Activated CD4-positive, alpha-beta memory T cell treated with anti-CD3 and anti-CD28 coated beads for 36 hours (primary cell): ENCODE data around the gene ARMH3. TPM values are rescaled to one million over a fixed set of nuclear protein-coding genes. Genes with fewer than 3 reads are reported as not detected.

Experiments used
- CTCF ChIA-PET: fragments of 350-600 bp; sonication (Branson Sonifier 250); formaldehyde crosslinking; loops from one replicate; lab custom pipeline; 2021; ENCODE audit warnings: antibody characterized with exemption, inconsistent platforms; lab: Charles Lee
- POLR2A ChIA-PET: fragments of 350-600 bp; sonication (Branson Sonifier 250); formaldehyde crosslinking; loops from one replicate; lab custom pipeline; 2021; ENCODE audit warnings: antibody characterized with exemption; lab: Charles Lee
- DNase-seq: peaks from one replicate; pipeline ENCODE4 v3.0.0-alpha.2; 2020
- H3K27ac Mint-ChIP-seq: one replicate; pipeline ENCODE4 v1.8.0; 2021; ENCODE audit warnings: mixed read lengths
- H3K27me3 Mint-ChIP-seq: one replicate; pipeline ENCODE4 v1.8.0; 2021; ENCODE audit warnings: mixed read lengths
- H3K36me3 Mint-ChIP-seq: one replicate; pipeline ENCODE4 v1.8.0; 2021; ENCODE audit warnings: mixed read lengths
- H3K4me1 Mint-ChIP-seq: one replicate; pipeline ENCODE4 v1.8.0; 2021; ENCODE audit warnings: low read depth, mixed read lengths
- H3K4me3 Mint-ChIP-seq: one replicate; pipeline ENCODE4 v1.8.0; 2021; ENCODE audit warnings: mild to moderate bottlenecking, mixed read lengths
- H3K9me3 Mint-ChIP-seq: one replicate; pipeline ENCODE4 v1.8.0; 2021; ENCODE audit warnings: mixed read lengths
- intact Hi-C: fragments of 100-400 bp; cut with micrococcal nuclease; formaldehyde crosslinking; loops from one replicate; pipeline ENCODE4 v1.15.1; 2023
- total RNA-seq, 2 experiments: library from RNA; stranded (reverse); gene quantifications; one replicate each; pipeline ENCODE4 v1.2.3, GENCODE V29; 2021

ARMH3 gene
- total RNA-seq, 2 experiments from 2014 or later = 16.1 to 18.8 TPM

DNA sequence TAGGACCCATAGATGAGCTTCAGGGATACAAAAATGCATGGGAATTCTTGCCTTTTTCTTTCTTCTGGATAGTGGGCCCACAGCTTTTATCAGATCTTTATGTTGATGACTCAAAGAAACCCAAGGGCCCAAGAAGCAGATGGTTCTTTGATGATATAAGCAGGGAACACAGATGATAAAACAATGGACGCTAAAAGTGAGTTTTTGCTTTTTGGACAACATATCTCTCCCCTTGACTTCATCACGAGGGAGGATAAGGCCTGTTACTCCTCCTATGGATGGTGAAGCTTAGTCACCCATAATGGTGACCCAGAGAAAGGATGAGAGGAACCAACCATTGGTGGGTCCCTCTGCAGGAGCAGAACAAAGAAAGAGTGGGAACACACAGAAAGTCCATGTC, 231.2 kb downstream of the ARMH3 start:
- Mint-ChIP-seq H3K27ac (no peak overlapping the region), H3K36me3 (no peaks in the 10 kb centered on the region), H3K4me1 (peaks cover 10% of the 10 kb centered on the region), H3K9me3 (no peaks in the 10 kb centered on the region), H3K27me3 (no peaks in the 10 kb centered on the region), H3K4me3 (no peak overlapping the region)
- ChIA-PET POLR2A (no interaction called here), CTCF (interaction anchor here (0.6 to 1.4 kb wide), 4 partner anchors 11 to 610 kb away, joined by 3 to 4 read pairs (median 3); no protein-coding TSS in a partner anchor)
- no peak for DNase-seq
- intact Hi-C loops = no loop called here

DNA sequence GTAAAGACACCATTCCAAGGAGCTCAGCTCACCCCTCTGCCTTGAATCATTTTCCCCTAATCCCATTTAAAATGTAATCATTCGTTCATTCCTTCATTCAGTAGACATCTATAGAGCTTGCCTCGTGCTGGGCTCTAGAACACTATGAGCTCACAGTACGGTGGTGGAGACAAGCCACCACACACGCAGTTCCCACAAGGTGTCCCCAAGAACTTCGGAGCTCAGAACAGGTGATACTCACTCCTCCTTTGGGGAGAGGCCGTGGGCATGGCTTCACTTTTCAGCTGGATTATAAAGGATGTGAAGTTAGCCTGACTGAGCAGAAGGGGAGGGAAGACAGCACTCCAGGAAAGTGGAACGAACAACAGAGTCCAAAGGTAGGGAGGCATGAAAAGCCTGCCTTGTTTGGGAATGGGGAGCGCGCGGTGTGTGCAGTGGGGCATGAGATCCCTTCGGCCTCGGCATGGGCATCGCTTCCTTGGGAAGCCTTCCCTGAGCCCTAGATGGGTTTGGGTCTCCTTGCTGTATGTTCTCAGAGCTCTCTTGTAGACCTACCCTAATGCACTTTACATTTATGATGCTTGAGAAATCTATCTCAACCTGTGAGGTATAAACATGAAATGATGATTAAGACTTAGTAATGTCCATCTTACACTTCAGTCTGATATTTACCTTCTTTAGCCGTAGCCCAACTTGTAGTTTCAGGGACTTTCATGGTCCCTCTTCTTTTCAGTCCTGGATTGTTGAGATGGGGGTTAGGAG, 236.9 kb downstream of the ARMH3 start:
- H3K4me1 Mint-ChIP-seq = peaks cover 32% of the 10 kb centered on the region
- intact Hi-C loops = loop anchor here (1.0 to 10.0 kb wide), 8 partner anchors 12 to 826 kb away; partner anchors contain the start of genes ACTR1A, FBXW4, NOLC1 and NPM3
- DNase-seq = no peak
- peak overlapping the region; percentile 97 for H3K27ac Mint-ChIP-seq
- H3K27me3 Mint-ChIP-seq = no peaks in the 10 kb centered on the region
- peak overlapping the region; percentile 97 for H3K4me3 Mint-ChIP-seq
- ChIA-PET POLR2A (interaction anchor here (0.6 to 2.9 kb wide), 17 partner anchors 9 to 895 kb away, joined by 3 to 40 read pairs (median 7); partner anchors contain the start of genes ARL3, ARMH3, NOLC1 and NPM3), CTCF (interaction anchor here (0.9 to 10.7 kb wide), 10 partner anchors 8 to 248 kb away, joined by 3 to 80 read pairs (median 5); partner anchors contain the start of genes KCNIP2 and NPM3)
- peaks cover 12% of the 10 kb centered on the region for H3K36me3 Mint-ChIP-seq
- H3K9me3 Mint-ChIP-seq = no peaks in the 10 kb centered on the region

DNA sequence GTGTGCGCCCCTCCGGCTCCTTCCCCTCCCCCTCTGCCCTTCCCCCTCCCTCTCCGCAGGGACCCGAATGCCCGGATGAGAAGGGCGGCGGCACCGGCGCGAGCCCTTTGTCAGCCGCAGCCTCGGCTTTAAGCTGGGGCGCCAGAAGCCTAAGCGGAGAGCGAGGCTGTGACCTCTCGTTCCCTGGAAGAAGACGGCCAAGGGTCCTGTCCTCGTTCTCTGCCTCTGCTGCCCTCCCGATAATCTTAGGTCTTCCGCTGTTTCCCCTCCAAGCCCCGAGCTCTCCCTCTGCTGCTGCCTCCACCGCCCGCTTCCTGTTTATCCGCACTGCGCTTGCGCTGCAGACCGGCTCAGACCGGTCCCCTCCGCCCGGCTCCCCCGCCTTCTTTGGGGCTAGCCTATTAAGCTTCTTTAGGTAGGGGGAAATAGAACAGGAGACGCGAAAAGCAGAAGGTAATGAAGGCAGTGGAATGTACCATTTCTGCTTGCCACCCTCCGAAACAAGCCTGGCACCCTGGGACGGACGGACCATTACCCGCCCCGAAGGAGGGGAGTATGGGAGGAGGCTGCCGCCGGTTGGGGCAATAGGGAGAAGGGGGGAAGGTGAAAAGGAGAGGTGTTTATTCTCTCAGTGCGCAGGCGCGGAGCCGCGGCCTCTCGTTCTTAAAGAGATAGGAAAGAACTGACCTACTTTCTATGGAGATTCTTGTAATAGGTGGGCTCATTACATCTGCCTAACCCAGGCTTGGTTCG, 237.7 kb downstream of the ARMH3 start, which contains the start of gene OGA:
Gene OGA (minus strand): TSS at position 326 of the 753 bp plus-strand sequence. CDS start 422 bp downstream, outside the sequence.
- Mint-ChIP-seq H3K36me3 (peaks cover 12% of the 10 kb centered on the region), H3K27me3 (no peaks in the 10 kb centered on the region), H3K27ac (peak within 1 kb of the TSS; percentile 97), H3K9me3 (no peaks in the 10 kb centered on the region), H3K4me1 (peaks cover 39% of the 10 kb centered on the region), H3K4me3 (peak within 1 kb of the TSS; percentile 97)
- CTCF ChIA-PET = interaction anchor here (1.3 to 10.7 kb wide), 9 partner anchors 9 to 249 kb away, joined by 3 to 80 read pairs (median 5); partner anchors contain the start of genes KCNIP2 and NPM3
- POLR2A ChIA-PET = interaction anchor here (0.6 to 2.9 kb wide), 20 partner anchors 10 to 1445 kb away, joined by 3 to 40 read pairs (median 4); partner anchors contain the start of genes ARL3, ARMH3, NOLC1 and NPM3
- DNase-seq = peak; percentile 99
- intact Hi-C loops = loop anchor here (2.0 to 10.0 kb wide), 7 partner anchors 35 to 827 kb away; partner anchors contain the start of genes ACTR1A, FBXW4, NOLC1 and NPM3

DNA sequence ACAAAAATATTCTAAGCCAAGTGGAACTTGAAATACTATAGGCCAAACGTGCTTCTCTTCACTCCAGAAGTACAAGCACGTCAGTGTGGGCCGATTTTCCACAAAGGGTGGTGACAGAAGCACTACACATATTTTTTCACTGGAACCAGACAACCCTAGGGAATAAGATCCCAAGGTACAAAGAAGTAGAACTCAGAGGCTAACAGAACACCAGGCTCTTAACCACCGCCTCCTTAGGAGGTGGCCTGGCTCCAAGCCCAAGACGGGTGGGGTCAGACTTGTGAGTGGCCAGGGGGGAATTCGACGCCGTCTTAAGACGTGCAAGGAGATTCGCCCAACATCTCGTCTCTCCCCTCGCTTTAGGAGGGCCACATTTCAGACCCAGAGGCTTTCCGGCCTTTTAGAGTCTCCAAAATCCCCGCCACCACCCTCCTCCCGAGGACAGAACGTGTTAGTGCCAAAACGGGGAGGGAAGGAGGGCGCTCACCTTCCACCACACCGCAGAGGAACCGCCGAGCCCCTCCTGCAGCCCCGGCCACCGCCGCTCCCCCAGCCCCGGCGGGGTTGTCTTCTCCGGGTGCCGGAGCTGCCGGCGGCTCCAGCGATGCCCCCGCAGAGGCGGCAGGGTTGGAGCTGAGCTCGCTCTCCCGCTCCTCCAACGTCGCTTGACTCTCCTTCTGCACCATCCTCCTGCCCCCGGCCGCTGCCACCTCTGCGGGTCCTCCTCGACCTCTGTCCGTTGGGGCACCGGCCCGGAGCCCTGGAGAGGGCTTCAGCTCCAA, 238.4 kb downstream of the ARMH3 start:
- H3K36me3 Mint-ChIP-seq = peaks cover 20% of the 10 kb centered on the region
- peaks cover 46% of the 10 kb centered on the region for H3K4me1 Mint-ChIP-seq
- POLR2A ChIA-PET = interaction anchor here (0.6 to 2.9 kb wide), 16 partner anchors 11 to 1444 kb away, joined by 3 to 40 read pairs (median 8); partner anchors contain the start of genes ARL3, ARMH3, NOLC1 and NPM3
- H3K27me3 Mint-ChIP-seq = no peaks in the 10 kb centered on the region
- peak overlapping the region; percentile 97 for H3K4me3 Mint-ChIP-seq
- CTCF ChIA-PET = interaction anchor here (0.8 to 10.7 kb wide), 11 partner anchors 15 to 249 kb away, joined by 3 to 80 read pairs (median 5); partner anchors contain the start of genes KCNIP2 and NPM3
- intact Hi-C loops = loop anchor here (1.0 to 10.0 kb wide), 8 partner anchors 23 to 827 kb away; partner anchors contain the start of genes ACTR1A, FBXW4, NOLC1 and NPM3
- peak overlapping the region; percentile 97 for H3K27ac Mint-ChIP-seq
- no peaks in the 10 kb centered on the region for H3K9me3 Mint-ChIP-seq
- DNase-seq = peak; percentile 63

DNA sequence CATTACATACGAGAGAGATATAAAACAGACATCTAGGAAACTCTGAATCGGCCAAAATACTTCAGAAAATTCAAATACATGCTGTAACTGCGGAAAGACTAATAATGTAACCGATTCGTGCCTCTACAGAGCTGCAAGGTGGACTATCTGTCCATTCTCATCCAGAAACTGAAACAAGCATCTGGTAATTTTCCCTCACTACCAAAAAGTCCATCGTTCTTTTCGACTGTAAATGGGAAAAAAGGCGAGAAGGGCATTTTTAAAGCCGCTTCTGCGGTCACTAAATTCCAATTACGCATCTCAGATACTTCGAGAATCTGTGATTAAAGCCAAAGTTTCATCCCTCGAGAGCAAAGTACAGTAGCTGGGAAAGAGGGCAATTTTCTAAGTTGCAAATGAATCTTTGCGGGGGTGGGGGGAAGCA, 239.0 kb downstream of the ARMH3 start:
- Mint-ChIP-seq H3K9me3 (no peaks in the 10 kb centered on the region), H3K36me3 (peaks cover 21% of the 10 kb centered on the region), H3K27me3 (no peaks in the 10 kb centered on the region), H3K4me1 (peaks cover 48% of the 10 kb centered on the region), H3K4me3 (peak overlapping the region; percentile 97), H3K27ac (peak overlapping the region; percentile 97)
- DNase-seq = no peak
- CTCF ChIA-PET = interaction anchor here (0.8 to 10.7 kb wide), 6 partner anchors 20 to 192 kb away, joined by 3 to 80 read pairs (median 4); partner anchors contain the start of genes KCNIP2 and NPM3
- POLR2A ChIA-PET = interaction anchor here (0.6 to 2.5 kb wide), 4 partner anchors 14 to 1444 kb away, joined by 3 to 8 read pairs (median 4); no protein-coding TSS in a partner anchor
- intact Hi-C loops = loop anchor here (1.0 to 10.0 kb wide), 3 partner anchors 23 to 828 kb away; partner anchors contain the start of genes ACTR1A, SUFU and TRIM8

DNA sequence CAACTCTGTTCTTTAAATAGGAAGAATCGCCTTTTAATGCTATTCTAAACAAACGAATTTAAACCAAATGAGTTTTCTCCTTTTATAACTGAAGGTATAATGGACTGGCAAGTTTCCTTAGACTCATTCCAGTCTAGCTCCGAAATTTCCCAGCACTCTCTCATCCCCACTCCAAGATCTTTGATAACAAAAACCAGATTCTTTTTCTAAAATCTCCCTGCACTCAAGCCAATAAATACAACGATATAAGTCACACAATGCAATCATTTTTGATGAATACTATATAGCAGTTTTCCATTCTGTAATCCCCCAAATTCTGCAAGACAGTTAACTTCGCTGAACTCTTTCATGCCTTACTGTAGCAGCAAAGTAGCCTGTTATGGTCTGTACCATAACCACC, 239.6 kb downstream of the ARMH3 start:
- Mint-ChIP-seq H3K4me3 (peak overlapping the region; percentile 97), H3K27me3 (no peaks in the 10 kb centered on the region), H3K36me3 (peaks cover 22% of the 10 kb centered on the region), H3K9me3 (no peaks in the 10 kb centered on the region), H3K4me1 (peaks cover 46% of the 10 kb centered on the region), H3K27ac (peak overlapping the region; percentile 97)
- ChIA-PET CTCF (interaction anchor here (0.8 to 10.7 kb wide), 5 partner anchors 25 to 193 kb away, joined by 3 to 80 read pairs (median 5); partner anchors contain the start of genes KCNIP2 and NPM3), POLR2A (interaction anchor here (1.2 to 1.6 kb wide), 2 partner anchors 13 to 123 kb away, joined by 4 to 6 read pairs; no protein-coding TSS in a partner anchor)
- intact Hi-C loops = loop anchor here (5.0 to 10.0 kb wide), 2 partner anchors 686 to 828 kb away; partner anchors contain the start of genes ACTR1A, SUFU and TRIM8
- DNase-seq = no peak

DNA sequence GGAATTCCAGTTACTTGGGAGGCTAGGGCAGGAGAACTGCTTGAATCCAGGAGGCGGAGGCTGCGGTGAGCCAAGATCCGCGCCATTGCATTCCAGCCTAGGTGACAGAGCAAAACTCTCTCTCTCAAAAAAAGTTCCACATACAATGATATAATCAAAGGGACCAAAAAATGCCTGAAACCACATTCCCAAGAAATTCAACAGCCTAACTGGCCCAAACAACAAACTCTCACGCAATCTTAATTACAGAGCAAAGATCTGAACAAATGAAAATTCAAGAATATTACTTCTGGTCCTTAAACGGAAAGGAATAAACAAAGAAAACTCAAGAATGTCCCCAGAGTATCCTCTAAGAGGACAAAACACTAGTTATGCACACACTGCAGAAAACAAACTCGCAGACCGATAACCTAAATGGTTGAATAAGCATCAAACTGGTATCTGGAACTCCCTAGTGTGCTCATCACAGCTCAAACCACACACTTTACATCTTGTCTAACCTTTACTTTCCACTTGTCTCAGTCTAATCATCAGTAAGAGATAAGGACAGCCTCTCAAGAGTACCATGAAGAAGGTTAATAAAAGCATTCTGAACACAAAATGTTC, 241.4 kb downstream of the ARMH3 start:
- Mint-ChIP-seq H3K4me3 (peak overlapping the region; percentile 97), H3K27me3 (no peaks in the 10 kb centered on the region), H3K4me1 (peaks cover 46% of the 10 kb centered on the region), H3K36me3 (peaks cover 31% of the 10 kb centered on the region), H3K9me3 (no peaks in the 10 kb centered on the region), H3K27ac (peak overlapping the region; percentile 88)
- ChIA-PET POLR2A (interaction anchor here (0.7 to 1.6 kb wide), 5 partner anchors 25 to 904 kb away, joined by 3 to 8 read pairs (median 4); no protein-coding TSS in a partner anchor), CTCF (interaction anchor here (2.0 to 10.7 kb wide), 3 partner anchors 27 to 195 kb away, joined by 7 to 80 read pairs (median 15); partner anchors contain the start of gene KCNIP2)
- DNase-seq = no peak
- intact Hi-C loops = loop anchor here (5.0 to 10.0 kb wide), 2 partner anchors 688 to 830 kb away; partner anchors contain the start of genes ACTR1A, SUFU and TRIM8

DNA sequence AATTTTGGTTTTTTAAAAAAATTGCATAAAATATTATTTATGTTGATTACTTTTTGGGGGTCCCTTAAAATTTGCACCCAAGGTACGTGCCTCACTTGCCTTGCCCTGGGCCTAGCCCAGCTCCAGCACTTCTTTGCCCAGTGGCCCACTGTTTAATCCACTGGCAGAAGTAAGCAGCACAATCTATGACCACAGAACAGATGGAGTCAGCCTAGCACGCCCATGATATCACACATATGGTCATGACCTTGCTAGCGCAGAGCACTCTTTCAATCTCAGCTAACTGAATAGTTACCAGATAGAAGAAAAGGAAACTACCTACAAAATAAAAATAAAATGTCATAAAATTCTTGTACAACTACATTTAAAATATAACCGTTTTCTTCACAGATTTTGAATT, 243.4 kb downstream of the ARMH3 start:
- Mint-ChIP-seq H3K27ac (no peak overlapping the region), H3K36me3 (peaks cover 35% of the 10 kb centered on the region), H3K9me3 (no peaks in the 10 kb centered on the region), H3K27me3 (no peaks in the 10 kb centered on the region), H3K4me3 (no peak overlapping the region), H3K4me1 (peaks cover 43% of the 10 kb centered on the region)
- intact Hi-C loops = loop anchor here (10.0 kb wide), 1 partner anchor 832 kb away; the partner anchor contains the start of gene TRIM8
- ChIA-PET CTCF (interaction anchor here (1.0 to 10.7 kb wide), 3 partner anchors 23 to 31 kb away, joined by 3 to 80 read pairs (median 15); partner anchors contain the start of gene KCNIP2), POLR2A (no interaction called here)
- DNase-seq = no peak

DNA sequence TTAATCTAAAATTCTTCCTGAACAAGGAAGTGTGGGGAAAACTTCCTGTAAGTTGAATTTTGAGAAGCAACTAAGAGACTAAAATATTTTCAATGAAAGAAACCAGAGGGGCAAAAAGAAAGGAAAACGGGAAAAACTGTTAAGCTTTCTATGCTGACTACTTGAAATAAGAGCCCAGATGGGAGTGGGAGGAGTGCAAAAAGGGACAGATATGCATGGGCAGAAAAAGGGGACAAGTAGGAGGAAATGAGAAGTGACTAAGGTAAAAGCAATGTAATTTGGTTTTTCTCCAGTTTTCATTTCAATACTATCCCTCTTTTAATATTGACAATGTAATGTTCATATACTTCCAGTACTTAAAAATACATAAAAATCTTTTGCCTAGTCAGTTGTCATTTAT, 248.8 kb downstream of the ARMH3 start:
- intact Hi-C loops = no loop called here
- ChIA-PET CTCF (no interaction called here), POLR2A (no interaction called here)
- peaks cover 37% of the 10 kb centered on the region for H3K36me3 Mint-ChIP-seq
- H3K4me3 Mint-ChIP-seq = no peak overlapping the region
- peaks cover 26% of the 10 kb centered on the region for H3K4me1 Mint-ChIP-seq
- no peak for DNase-seq
- peak overlapping the region; percentile 36 for H3K27ac Mint-ChIP-seq
- no peaks in the 10 kb centered on the region for H3K9me3 Mint-ChIP-seq
- no peaks in the 10 kb centered on the region for H3K27me3 Mint-ChIP-seq

DNA sequence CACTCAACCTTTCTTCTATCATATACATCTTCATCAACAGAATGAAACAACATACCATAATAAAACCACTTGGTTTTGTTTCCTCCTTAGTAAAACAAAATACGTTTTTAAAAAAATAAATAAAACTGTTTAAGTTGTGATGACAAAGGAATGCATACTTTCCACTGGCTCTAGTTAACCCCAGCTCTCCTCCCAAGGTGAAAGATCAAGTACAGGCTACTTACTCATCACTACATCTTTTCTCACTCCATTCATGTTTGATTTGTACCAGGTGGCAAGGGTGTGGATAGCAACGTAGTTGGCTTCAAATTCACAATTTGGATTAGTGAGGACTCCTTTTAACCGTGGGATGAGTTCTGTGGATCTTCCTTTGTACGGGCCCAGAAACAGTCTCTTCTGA, 252.5 kb downstream of the ARMH3 start:
- no peak overlapping the region for H3K4me3 Mint-ChIP-seq
- peaks cover 51% of the 10 kb centered on the region for H3K36me3 Mint-ChIP-seq
- no peaks in the 10 kb centered on the region for H3K9me3 Mint-ChIP-seq
- ChIA-PET CTCF (interaction anchor here (1.5 kb wide), 1 partner anchor 16 kb away, joined by 3 read pairs; no protein-coding TSS in a partner anchor), POLR2A (interaction anchor here (1.1 kb wide), 1 partner anchor 13 kb away, joined by 4 read pairs; no protein-coding TSS in a partner anchor)
- H3K4me1 Mint-ChIP-seq = peaks cover 19% of the 10 kb centered on the region
- no peak overlapping the region for H3K27ac Mint-ChIP-seq
- intact Hi-C loops = no loop called here
- H3K27me3 Mint-ChIP-seq = no peaks in the 10 kb centered on the region
- no peak for DNase-seq
